Activated CD8-positive, alpha-beta T cell treated with anti-CD3 and anti-CD28 coated beads for 36 hours (primary cell): ENCODE data around the gene CORO1C. TPM values are rescaled to one million over a fixed set of nuclear protein-coding genes. Genes with fewer than 3 reads are reported as not detected.

ENCODE experiments used
- ATAC-seq: fragments of 200-7000 bp; cut with Tn5 transposase; one replicate; pipeline ENCODE4 v1.10.0; 2021; ENCODE audit warnings: mild to moderate bottlenecking, moderate library complexity
- CTCF ChIA-PET: fragments of 350-600 bp; sonication (Branson Sonifier 250); formaldehyde crosslinking; loops from one replicate; lab custom pipeline; 2021; ENCODE audit warnings: antibody characterized with exemption; lab: Charles Lee
- POLR2A ChIA-PET: fragments of 350-600 bp; sonication (Branson Sonifier 250); formaldehyde crosslinking; loops from one replicate; lab custom pipeline; 2021; ENCODE audit warnings: antibody characterized with exemption; lab: Charles Lee
- DNase-seq: peaks from one replicate; pipeline ENCODE4 v3.0.0-alpha.2; 2020
- H3K27ac Mint-ChIP-seq: one replicate; pipeline ENCODE4 v1.8.0; 2021; ENCODE audit warnings: mild to moderate bottlenecking, mixed read lengths
- H3K27me3 Mint-ChIP-seq: one replicate; pipeline ENCODE4 v1.8.0; 2021; ENCODE audit warnings: mixed read lengths
- H3K36me3 Mint-ChIP-seq: one replicate; pipeline ENCODE4 v1.8.0; 2021; ENCODE audit warnings: low read depth, mixed read lengths
- H3K4me1 Mint-ChIP-seq: one replicate; pipeline ENCODE4 v1.8.0; 2021; ENCODE audit warnings: low read depth, mixed read lengths
- H3K4me3 Mint-ChIP-seq: one replicate; pipeline ENCODE4 v1.8.0; 2021; ENCODE audit warnings: mild to moderate bottlenecking, moderate library complexity, mixed read lengths
- H3K9me3 Mint-ChIP-seq: one replicate; pipeline ENCODE4 v1.8.0; 2021; ENCODE audit warnings: mixed read lengths
- intact Hi-C: fragments of 100-400 bp; cut with micrococcal nuclease; formaldehyde crosslinking; loops from one replicate; pipeline ENCODE4 v1.10.0; 2022
- total RNA-seq, 2 experiments: library from RNA; stranded (reverse); gene quantifications; one replicate each; pipeline ENCODE4 v1.2.3, GENCODE V29; 2021
- TF ChIP-seq, protein P1 (sequence below): fragments of 200-600 bp; IDR thresholded peaks from one replicate; pipeline ENCODE4 v1.8.0; 2022; ENCODE audit warnings: antibody characterized with exemption, mild to moderate bottlenecking

CORO1C gene
- total RNA-seq, 2 experiments from 2014 or later: 90.1 to 98.9 TPM

DNA sequence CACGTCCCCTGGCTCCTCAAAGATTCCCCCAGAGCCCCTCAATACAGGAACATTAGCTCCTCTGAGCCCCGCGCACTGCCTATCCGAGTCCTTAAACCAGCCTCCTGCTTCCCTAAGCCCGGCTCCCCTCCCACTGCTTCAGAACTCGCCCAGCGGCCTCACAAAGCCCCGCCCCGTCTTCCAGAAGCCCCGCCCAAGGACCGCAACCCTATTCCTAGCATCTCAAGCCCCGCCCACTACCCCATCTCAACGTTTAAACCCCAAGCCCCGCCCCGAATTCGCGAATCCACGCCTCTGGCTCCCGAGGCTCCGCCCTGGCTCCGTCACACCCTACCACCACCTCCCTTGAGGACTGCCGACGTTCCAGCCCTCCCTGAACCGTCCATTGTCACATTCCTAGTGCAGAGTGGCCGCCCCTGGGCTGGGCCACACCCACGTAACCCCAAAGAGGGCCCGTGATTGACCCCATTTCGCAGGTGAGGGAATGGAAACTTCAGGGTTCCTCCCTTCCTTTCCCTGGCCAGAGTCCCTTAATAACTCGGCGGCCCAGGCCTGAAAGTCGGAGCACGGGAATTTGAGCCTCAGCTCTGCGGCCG, 646 bp upstream of the CORO1C start:
- peak; percentile 81 for ATAC-seq
- Mint-ChIP-seq H3K9me3 (no peaks in the 10 kb centered on the region), H3K27me3 (no peaks in the 10 kb centered on the region), H3K27ac (peak overlapping the region; percentile 93), H3K4me1 (peaks cover 32% of the 10 kb centered on the region), H3K36me3 (peaks cover 6% of the 10 kb centered on the region), H3K4me3 (peak overlapping the region; percentile 92)
- peak; percentile 99 for DNase-seq
- TF ChIP-seq, protein P1, sequence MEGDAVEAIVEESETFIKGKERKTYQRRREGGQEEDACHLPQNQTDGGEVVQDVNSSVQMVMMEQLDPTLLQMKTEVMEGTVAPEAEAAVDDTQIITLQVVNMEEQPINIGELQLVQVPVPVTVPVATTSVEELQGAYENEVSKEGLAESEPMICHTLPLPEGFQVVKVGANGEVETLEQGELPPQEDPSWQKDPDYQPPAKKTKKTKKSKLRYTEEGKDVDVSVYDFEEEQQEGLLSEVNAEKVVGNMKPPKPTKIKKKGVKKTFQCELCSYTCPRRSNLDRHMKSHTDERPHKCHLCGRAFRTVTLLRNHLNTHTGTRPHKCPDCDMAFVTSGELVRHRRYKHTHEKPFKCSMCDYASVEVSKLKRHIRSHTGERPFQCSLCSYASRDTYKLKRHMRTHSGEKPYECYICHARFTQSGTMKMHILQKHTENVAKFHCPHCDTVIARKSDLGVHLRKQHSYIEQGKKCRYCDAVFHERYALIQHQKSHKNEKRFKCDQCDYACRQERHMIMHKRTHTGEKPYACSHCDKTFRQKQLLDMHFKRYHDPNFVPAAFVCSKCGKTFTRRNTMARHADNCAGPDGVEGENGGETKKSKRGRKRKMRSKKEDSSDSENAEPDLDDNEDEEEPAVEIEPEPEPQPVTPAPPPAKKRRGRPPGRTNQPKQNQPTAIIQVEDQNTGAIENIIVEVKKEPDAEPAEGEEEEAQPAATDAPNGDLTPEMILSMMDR: no peak
- intact Hi-C loops: loop anchor here (5.0 to 10.0 kb wide), 2 partner anchors 35 to 67 kb away; no protein-coding TSS in a partner anchor
- ChIA-PET POLR2A (interaction anchor here (0.5 to 1.5 kb wide), 3 partner anchors 171 to 395 kb away, joined by 3 to 5 read pairs (median 3); partner anchors contain the start of gene SART3), CTCF (interaction anchor here (1.1 to 1.4 kb wide), 3 partner anchors 71 to 219 kb away, joined by 3 to 5 read pairs (median 5); no protein-coding TSS in a partner anchor)

DNA sequence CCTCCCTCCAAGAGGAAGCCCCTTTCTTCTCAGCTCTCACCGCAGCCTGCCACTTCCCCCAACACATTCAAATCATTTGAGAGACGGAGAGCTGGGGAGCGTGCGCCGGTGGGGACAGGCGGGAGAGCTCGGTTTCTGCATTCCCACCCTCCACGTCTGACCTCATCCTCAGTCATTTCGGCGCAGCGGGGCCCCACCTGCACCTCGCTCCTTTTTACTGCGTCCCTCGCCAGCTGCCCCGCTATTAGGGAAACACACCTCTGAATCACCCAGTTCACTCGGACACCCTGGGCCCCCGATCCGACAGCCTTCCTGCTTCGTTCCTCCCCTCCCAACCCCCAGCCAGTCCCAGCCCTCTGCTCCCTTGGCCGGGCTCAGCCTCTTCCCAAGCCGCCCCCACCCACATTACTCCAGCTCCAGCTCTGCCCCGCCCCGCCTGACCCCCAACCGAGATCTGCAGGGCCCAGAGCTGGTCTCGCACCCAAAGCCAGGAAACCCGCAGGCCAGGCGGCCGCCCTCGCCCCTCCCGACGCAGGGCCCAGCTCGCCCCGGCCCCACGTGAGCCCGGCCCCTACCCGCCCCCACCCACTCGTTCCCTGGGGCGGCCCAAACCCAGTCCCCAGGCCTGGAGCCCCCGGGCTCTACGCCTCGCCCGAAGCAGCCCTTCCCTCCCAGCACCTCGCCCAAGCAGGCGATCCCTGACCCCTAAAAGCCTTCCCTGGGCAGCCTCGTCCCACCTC, 783 bp downstream of the CORO1C start:
- TF ChIP-seq, protein P1: no peak
- no peaks in the 10 kb centered on the region for H3K27me3 Mint-ChIP-seq
- intact Hi-C loops: loop anchor here (5.0 to 10.0 kb wide), 2 partner anchors 33 to 66 kb away; no protein-coding TSS in a partner anchor
- peak overlapping the region; percentile 92 for H3K4me3 Mint-ChIP-seq
- ChIA-PET CTCF (interaction anchor here (0.6 to 1.4 kb wide), 8 partner anchors 29 to 95 kb away, joined by 3 to 9 read pairs (median 3); no protein-coding TSS in a partner anchor), POLR2A (interaction anchor here (0.6 to 1.4 kb wide), 6 partner anchors 13 to 103 kb away, joined by 3 to 10 read pairs (median 4); no protein-coding TSS in a partner anchor)
- H3K9me3 Mint-ChIP-seq: no peaks in the 10 kb centered on the region
- H3K4me1 Mint-ChIP-seq: peaks cover 33% of the 10 kb centered on the region
- DNase-seq: peak; percentile 71
- peaks cover 6% of the 10 kb centered on the region for H3K36me3 Mint-ChIP-seq
- ATAC-seq: no peak
- H3K27ac Mint-ChIP-seq: peak overlapping the region; percentile 84

DNA sequence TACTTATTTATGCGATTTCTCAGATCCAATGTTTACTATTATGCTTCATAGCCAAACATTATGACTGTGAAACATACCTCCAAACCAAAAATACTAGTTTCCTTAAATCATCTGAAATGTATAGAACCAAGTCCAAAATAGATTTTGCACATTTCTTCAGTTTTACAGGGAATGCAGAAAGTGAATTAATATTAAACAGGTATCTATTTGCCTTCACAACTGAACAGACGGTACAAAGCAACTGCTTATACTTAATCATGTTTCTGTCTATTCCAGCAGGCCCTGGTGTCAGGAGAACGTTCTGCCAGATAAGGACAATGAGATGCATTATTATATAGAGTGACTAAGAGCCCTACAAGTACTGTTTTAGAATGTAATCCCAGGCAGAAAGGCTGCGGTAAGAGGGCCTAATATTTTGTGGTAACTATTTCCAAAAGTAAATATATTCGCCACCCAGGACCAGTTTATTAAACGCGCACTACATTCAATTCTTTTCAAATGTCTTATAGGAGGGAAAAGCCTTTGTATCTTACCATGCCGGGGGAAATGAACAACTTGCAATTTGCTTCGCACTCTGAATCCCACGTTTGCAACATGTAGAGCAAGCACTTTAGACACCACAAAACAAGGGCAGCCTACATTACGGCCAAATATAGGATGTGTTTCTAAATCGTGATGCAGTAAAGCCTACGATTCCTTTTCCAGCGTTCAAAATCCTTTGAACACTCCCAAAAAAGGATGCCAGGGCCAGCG, 1.5 kb downstream of the CORO1C start:
- Mint-ChIP-seq H3K27me3 (no peaks in the 10 kb centered on the region), H3K27ac (peak overlapping the region; percentile 84), H3K36me3 (peaks cover 6% of the 10 kb centered on the region), H3K4me3 (peak overlapping the region; percentile 92), H3K9me3 (no peaks in the 10 kb centered on the region), H3K4me1 (peaks cover 40% of the 10 kb centered on the region)
- POLR2A ChIA-PET: interaction anchor here (0.6 to 1.4 kb wide), 5 partner anchors 12 to 102 kb away, joined by 3 to 10 read pairs (median 5); no protein-coding TSS in a partner anchor
- DNase-seq (no peak), ATAC-seq (no peak)
- CTCF ChIA-PET: interaction anchor here (0.6 to 1.4 kb wide), 7 partner anchors 28 to 95 kb away, joined by 3 to 9 read pairs (median 3); no protein-coding TSS in a partner anchor
- TF ChIP-seq, protein P1: no peak
- intact Hi-C loops: loop anchor here (5.0 to 10.0 kb wide), 2 partner anchors 32 to 65 kb away; no protein-coding TSS in a partner anchor

DNA sequence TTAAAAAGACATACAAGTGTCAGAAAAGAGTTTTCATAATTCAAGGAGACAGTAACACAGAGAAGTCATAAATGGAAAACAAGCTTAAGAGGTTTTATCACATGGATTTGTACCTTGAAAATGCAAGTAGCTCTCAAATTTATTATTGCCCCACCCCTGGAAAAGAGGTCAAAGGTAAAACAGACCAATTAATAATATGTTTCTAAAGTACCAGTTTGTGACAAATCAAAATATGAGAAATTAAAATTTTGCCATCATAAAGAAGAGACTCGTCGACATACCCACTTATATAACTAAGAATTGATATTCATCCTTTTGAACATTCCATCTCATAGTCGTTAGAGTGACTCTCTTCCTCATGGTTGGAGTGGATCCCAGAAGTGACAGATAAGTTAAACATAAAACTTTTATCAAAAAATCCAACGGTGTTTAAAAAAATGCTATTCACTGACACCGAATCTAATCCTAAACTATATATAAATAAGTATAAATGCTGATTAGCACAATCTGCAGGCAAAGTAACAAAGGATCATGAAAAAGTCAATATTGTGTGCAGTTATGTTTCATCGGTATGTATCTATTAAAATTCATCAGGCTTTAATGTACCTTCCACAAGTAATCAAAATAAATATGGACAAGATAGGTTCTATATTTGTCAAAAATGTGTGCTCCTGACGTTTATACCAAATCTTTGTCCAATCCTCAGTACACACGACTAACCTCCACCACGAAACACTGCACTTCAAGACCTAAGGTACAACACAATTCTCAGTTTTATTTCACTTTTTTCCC, 2.3 kb downstream of the CORO1C start:
- no peaks in the 10 kb centered on the region for H3K9me3 Mint-ChIP-seq
- ChIA-PET CTCF (interaction anchor here (1.3 kb wide), 1 partner anchor 111 kb away, joined by 5 read pairs; no protein-coding TSS in a partner anchor), POLR2A (no interaction called here)
- peaks cover 46% of the 10 kb centered on the region for H3K4me1 Mint-ChIP-seq
- DNase-seq (no peak), ATAC-seq (no peak)
- no peak overlapping the region for H3K27ac Mint-ChIP-seq
- H3K27me3 Mint-ChIP-seq: no peaks in the 10 kb centered on the region
- intact Hi-C loops: no loop called here
- peaks cover 6% of the 10 kb centered on the region for H3K36me3 Mint-ChIP-seq
- TF ChIP-seq, protein P1: no peak
- H3K4me3 Mint-ChIP-seq: peak overlapping the region; percentile 92
